NCI-H774 (cell line): ENCODE measurements around the gene OR4D10.
"Not testable (repeated sequence)": the region's sequence is repeated elsewhere in the genome, so short reads cannot be mapped to it uniquely, and the experiment has no call there.

Experiments
- DNase-seq: peaks from one replicate; lab custom pipeline; 2025; lab: John Stamatoyannopoulos, UW

Gene OR4D10

DNA sequence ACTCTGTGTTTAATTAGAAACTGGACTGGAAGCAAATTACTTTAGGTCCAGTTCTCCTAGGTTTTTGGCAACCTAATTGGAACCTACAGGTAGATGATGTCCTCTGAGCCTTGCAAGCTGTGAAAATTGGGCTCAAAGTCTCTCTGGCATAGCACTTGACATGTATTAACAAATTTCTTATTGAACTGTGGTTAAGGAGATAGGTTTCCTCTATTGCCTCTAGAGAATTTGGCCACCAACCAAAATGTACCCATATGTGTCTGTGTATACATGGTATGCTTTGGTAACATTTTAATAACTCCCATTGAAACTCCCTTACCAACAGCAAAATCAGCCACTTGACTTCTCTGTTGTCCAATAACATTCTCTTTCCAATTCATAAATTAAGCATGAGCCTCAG lies at the start of gene OR4D10:
Gene OR4D10, plus strand, starts transcription at position 301 of the 400 bp plus-strand sequence. CDS start 4,115 bp downstream, outside the sequence.
- no peak for DNase-seq

GRCh38 chr11:59423835-59424234 lies 49.3 kb upstream of the OR4D10 start:
- no peak for DNase-seq

DNA sequence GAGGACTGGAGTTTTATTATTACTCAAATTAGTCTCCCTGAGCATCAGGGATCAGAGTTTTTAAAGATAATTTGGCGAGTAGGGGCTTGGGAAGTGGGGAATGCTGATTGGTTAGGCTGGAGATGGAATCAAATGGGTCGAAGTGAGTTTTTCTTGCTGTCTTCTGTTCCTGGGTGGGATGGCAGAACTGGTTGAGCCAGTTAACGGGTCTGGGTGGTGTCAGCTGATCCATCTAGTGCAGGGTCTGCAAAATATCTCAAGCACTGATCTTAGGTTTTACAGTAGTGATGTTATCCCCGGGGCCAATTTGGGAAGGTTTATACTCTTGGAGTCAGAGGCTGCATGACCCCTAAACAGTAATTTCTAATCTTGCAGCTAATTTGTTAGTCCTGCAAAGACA lies 48.0 kb upstream of the OR4D10 start:
- DNase-seq, result no peak

- DNase-seq, result peak; percentile 4
Observed at GRCh38 chr11:59426361-59427067, 46.6 kb upstream of the OR4D10 start, which contains the start of gene OR5A2. Gene OR5A2 (minus strand): TSS chr11:59426413. CDS start chr11:59422953, 3,460 bp downstream.

DNA sequence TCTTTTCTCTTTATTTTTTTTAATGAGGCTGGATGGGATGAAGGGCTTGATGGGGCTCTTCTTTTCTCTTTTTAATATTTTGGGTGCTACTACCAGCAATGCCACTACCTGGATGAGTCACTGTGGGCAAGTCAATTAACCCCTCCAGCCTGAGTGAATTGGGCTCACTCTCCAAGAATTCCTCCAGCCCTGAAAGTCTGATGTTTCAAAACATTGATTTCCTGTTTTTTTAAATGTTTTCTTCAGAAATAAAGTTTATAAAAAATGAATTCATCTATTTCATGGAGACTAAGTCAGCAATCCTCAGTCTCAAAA lies 46.1 kb upstream of the OR4D10 start:
- no peak for DNase-seq

- DNase-seq, result peak; percentile 10
Observed at GRCh38 chr11:59429924-59430516, 43.1 kb upstream of the OR4D10 start.

DNA sequence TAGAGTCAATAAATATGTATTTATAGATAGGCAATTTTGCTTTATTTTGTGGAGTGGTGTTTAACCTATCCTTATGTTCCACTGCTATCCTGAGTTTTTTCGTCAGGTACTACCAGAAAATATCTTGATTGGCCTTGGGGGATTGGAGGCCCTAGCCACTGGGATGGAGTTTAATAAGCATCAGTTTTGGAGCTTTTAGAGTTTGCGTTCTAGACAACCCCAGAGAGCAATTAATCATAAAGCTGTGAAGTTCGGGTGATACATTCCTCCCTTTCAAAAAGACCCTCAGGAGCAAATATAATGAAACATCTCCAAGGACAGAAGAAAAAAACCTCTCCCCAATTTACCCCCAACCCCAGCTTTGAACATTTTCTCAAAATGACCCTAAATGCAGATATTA lies 36.9 kb upstream of the OR4D10 start, which contains the start of gene OR5A1:
Gene OR5A1, plus strand, starts transcription at position 301 of the 400 bp plus-strand sequence. CDS start 6,700 bp downstream, outside the sequence.
- DNase-seq, result no peak

GRCh38 chr11:59437770-59438169 lies 35.3 kb upstream of the OR4D10 start:
- no peak for DNase-seq

- not testable (repeated sequence) for DNase-seq
Observed at GRCh38 chr11:59445624-59446023, 27.5 kb upstream of the OR4D10 start.

GRCh38 chr11:59448484-59448883 lies 24.6 kb upstream of the OR4D10 start:
- no peak for DNase-seq

- no peak for DNase-seq
Observed at GRCh38 chr11:59456661-59457060, 16.5 kb upstream of the OR4D10 start, which contains the start of gene OR4D6. Gene OR4D6 (plus strand): TSS chr11:59456961. CDS start chr11:59456961, 0 bp downstream.

- no peak for DNase-seq
Observed at GRCh38 chr11:59459916-59460315, 13.2 kb upstream of the OR4D10 start.

GRCh38 chr11:59463190-59463641 lies 9.9 kb upstream of the OR4D10 start:
- no peak for DNase-seq

DNA sequence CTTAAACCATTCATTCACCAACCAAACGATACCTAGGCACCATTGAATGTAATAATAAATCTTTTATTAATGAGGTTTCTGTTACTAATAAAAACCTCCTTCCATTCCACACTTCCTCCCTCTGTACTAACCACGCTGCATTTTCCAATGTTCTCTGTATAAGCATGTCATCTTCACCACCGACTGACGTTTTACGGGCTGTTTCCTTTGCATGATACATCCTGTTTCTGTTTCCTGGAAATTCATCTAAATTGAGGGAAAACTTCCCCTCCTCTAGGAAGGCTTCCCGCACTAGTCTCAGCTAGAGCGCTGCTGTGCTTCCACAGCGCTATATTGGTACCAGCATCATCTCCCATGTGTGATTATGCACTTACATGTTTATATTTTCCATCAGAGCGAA lies 2.1 kb downstream of the OR4D10 start:
- DNase-seq, result no peak

DNA sequence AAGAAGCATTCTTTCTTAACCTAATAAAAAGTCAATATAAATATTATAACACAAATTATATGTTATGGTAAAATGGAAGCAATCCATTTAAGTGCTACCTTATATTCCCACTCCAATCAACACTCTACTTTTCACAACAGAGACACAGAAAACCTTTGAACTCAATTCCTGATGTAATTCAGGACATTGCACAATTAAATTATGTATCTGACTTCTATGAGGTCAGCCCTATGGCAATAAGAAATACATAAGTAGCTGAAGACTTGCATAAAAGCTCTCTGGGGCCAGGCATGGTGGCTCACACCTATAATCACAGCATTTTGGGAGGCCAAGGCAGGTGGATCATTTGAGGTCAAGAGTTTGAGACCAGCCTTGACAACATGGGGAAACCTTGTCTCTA lies 6.8 kb downstream of the OR4D10 start:
- DNase-seq, result no peak

GRCh38 chr11:59480359-59480758 lies 7.2 kb downstream of the OR4D10 start:
- no peak for DNase-seq

DNA sequence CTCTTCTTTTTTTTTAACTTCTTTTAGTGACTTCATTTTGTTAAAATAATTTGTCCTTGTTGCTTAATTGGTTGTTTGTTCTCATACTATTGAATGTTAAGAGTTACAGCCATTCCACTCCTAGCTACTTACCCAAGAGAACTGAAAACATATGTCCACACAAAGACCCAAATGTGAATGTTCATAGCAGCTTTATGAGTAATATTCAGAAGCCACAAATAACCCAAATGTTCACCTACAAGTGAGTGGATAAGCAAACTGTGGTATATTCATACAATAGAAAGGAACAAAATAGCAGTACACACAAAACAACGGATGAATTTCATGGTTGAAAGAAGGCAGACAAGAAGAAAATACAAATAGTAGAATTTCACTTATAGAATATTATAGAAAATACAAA lies 28.8 kb downstream of the OR4D10 start:
- DNase-seq, result no peak

DNA sequence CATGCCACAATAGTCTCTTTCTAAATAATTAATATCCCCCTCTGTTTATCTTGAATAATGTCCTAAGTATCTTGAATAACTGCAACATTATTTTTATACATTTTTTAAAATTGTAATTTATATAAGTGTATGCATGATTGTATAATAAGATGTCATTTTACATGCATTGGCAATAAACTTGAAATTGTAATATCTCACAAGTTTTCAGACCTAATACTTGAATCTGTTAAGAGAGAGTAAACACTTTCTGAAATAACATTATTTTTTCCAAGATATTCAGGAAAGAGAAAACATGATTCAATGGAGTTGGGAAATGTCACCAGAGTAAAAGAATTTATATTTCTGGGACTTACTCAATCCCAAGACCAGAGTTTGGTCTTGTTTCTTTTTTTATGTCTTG lies 30.2 kb downstream of the OR4D10 start, which contains the start of gene OR4D11:
Gene OR4D11, plus strand, starts transcription at position 301 of the 400 bp plus-strand sequence. Its CDS starts 0 bp downstream, at position 301.
- DNase-seq, result no peak

DNA sequence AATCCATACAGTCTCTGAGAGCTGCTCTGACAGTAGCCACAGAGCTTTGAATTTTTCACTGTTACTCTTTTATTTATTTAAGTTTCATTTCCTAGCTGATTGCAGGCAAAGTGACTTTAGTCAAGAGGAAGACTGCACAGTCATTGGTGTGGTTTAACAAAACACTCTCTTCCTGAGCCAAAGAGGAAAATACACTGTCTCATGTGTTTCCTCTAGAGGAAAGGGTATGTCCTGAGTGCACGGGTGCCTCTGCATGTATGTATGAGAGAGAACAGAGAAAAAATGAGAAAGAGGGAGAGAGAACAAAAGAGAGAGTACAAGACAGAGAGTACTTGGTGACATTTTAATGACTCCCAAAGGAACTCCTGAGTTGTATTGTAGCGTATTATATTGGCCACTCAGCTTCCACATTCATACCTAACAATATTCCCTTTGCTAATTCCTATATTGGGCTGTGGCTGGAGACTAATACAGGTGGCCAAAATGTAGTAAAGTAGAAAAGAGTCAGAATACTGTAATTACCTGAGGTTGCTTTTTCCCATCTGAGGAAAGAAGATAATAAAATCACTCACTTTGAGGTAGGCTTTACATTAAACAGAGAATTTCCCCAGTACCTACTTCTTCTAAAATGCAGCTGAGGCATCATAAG lies 38.0 kb downstream of the OR4D10 start, which contains the start of gene OR4D9:
Gene OR4D9, plus strand, starts transcription at position 599 of the 649 bp plus-strand sequence. CDS start 3,374 bp downstream, outside the sequence.
- DNase-seq, result no peak

DNA sequence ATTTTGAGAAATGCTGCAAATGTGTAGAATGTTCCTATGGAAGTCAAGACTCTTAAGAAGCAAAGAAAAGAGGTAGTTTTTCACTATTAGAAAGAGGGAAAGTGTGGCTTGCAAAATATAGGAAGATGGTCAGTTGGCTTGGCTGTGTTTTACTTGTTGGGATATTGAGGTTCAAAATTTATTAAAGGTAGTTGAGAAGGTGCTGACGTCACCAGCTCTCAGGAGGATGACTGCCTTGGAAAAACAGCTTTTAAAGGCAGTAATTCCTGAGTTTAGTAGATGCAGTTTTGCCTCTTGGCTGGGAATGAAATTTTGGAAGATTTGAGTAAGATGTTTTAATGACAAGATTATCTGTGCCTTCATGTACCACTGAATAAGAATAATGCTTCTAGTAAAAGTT lies 38.6 kb downstream of the OR4D10 start:
- DNase-seq, result no peak

DNA sequence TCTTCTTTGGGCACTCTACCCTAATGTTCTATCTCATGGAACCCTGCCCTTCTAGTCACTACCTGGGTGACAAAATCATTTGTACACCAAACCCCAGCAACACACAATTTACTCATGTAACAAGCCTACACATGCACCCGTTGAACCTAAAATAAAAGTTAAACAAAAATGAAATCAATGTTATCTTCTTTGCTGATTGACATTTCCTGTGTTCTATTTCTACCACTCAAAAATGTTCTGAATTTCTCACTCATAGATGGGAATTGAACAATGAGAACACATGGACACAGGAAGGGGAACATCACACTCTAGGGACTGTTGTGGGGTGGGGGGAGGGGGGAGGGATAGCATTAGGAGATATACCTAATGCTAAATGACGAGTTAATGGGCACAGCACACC lies 47.0 kb downstream of the OR4D10 start:
- not testable (repeated sequence) for DNase-seq

DNA sequence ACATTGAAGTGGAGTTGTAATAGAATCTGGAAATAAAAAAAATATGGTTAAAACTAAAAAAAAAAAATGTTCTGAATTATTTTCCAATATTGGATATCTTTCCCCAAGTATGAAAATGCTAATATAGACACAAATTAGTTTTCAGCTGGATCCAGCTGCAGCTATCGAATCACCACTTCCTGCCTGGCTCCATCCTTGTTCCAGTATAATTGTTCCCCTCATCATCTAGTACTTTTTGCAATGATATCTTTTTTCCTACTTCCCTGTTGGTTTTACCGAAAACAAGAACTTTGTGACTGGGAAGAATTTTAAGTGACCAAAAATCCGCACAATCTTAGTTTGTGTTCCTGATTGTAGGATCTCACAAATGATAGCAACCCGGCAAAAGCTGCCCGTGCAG lies 47.6 kb downstream of the OR4D10 start:
- DNase-seq, result no peak

DNA sequence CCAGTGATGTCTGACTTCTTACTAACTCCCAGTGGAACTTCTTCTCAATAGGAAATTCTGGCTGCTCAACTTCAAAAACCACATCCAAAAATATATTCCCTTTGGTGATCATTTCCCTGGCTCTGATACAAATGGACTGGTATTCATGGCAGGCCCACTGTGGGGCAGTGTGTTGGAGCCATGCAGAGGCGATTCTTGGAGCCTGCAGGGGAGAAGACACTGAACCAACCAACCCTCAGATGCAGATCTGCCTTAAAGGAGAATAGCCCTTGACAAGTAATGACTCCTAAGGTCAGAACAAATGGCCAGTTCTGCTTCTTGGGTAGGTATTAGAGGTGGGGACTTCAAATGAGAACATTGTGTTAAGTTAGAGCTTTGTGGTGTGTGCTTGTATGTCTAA lies 50.4 kb downstream of the OR4D10 start:
- no peak for DNase-seq
